Pancreas (tissue), 10 donors: ENCODE data around the gene GALNT1. TPM values are rescaled to one million over a fixed set of nuclear protein-coding genes. Genes with fewer than 3 reads are reported as not detected.

Experiments
- ATAC-seq, 4 donors: fragments of 200-7000 bp; cut with Tn5 transposase; one replicate each; pipeline versions ENCODE4 v1.8.0 to v1.9.1; 2020; ENCODE audit warnings: mild to moderate bottlenecking in 4 of 4, moderate library complexity in 4 of 4
- DNase-seq, 6 donors: peaks; one replicate each; pipeline ENCODE4 v3.0.0-alpha.2; 2020
- FAIRE-seq: peaks from 2 replicates; lab custom pipeline; 2012; peaks lifted over from hg19 to GRCh38; lab: Jason Lieb, UNC
- H3K27ac ChIP-seq, 4 donors: fragments of 200-600 bp; sonication (generic); 1 replicate in 3 of 4; 2 replicates in 1 of 4; pipeline versions ENCODE4 v1.5.0 to v1.8.0; 2020
- H3K27me3 ChIP-seq, 4 donors: fragments of 200-600 bp; one replicate each; pipeline ENCODE4 v1.8.0; 2021
- H3K36me3 ChIP-seq, 3 donors: fragments of 200-600 bp; sonication (generic) in 1 of 3; one replicate each; pipeline versions ENCODE4 v1.5.0 to v1.8.0; 2020 to 2021
- H3K4me1 ChIP-seq, 3 donors: fragments of 200-600 bp; one replicate each; pipeline ENCODE4 v1.8.0; 2021
- H3K4me3 ChIP-seq, 4 donors: fragments of 200-600 bp; sonication (generic) in 2 of 4; one replicate each; pipeline versions ENCODE4 v1.5.0 to v1.8.0; 2020 to 2021
- H3K9me3 ChIP-seq, 4 donors: fragments of 200-600 bp; one replicate each; pipeline ENCODE4 v1.8.0; 2021
- CTCF ChIP-seq, 4 donors: fragments of 200-600 bp; sonication (generic) in 3 of 4; IDR thresholded peaks; one replicate each; pipeline versions ENCODE4 v1.5.0 to v1.8.0; 2021; ENCODE audit warnings: antibody characterized with exemption in 4 of 4
- WGBS, 2 donors: extraction: QIAGEN DNeasy Blood & Tissue Kit; methylation state at CpG; one replicate each; pipeline ENCODE4 v1.1.7; 2013; 5-methylcytosine and 5-hydroxymethylcytosine counted together
- intact Hi-C, 3 donors: fragments of 100-400 bp; cut with DNase I; formaldehyde crosslinking; loops; one replicate each; pipeline versions ENCODE4 v1.11.1 to v1.14.2; 2022
- polyA plus RNA-seq, 2 donors: library from polyadenylated mRNA; stranded (reverse); fragments of 200-250 nt; gene quantifications; one replicate each; pipeline ENCODE4 v1.2.3, GENCODE V29; 2013
- total RNA-seq, 6 donors: library from RNA; stranded (reverse); fragmentation: NEBNext Ultra II Directional in 4 of 6; extraction: Animal tissue kit (Norgen Biotek cat#: 25700) in 4 of 6; gene quantifications; one replicate each; pipeline versions ENCODE4 v1.2.1 to v1.2.4, GENCODE V29; 2021 to 2023
- donor health status: healthy with polysubstance abuse.
- donor health status: DM: no; HTN: no; CAD: no; lungs with moderate emphysema.
- donor health status: DM: no; HTN: no; CAD: no.
- donor health status: control.
- donor health status: control.
- donor health status: Bipolar disorder and iron deficiency.
- donor health status: DM: yes; HTN: yes; CAD: no.
- donor health status: DM: no; HTN: no; CAD: no.
- donor health status: DM: no; HTN: no; CAD: no.
- donor health status: DM: yes; HTN: yes; CAD: no.

The GALNT1 gene
- total and polyA plus RNA-seq, 8 donors = 6.8 to 59.6 (median 25.8) TPM

GRCh38 chr18:35642802-35643201 lies 61.3 kb downstream of the GALNT1 start:
- FAIRE-seq = no peak

DNA sequence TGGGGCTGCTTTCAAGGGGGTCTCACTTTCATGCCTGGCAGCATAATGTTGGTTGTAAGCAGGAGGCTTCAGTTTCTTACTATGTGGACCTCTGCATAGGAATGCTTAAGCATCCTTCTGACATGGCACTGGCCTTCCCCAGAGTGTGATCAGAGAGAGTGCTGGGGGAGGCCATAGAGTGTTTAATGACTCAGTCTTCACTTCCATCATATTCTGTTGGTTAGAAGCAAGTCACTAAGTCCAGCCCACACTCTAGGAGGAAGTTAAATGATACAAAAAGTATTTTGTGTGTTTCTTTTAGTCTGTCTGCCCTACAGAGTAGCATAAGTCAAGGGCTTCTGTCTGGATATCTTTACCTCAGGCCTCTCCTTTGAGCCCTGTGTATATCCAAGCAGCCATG lies 64.9 kb downstream of the GALNT1 start:
- no peak for FAIRE-seq
- intact Hi-C loops = no loop called here

More at GRCh38 chr18:35642802-35643201, 61.3 kb downstream of the GALNT1 start:
- TF ChIP-seq CTCF (IDR thresholded peaks at IDR 0.05) = no peak
- Histone ChIP-seq H3K36me3 (no peaks in the 10 kb centered on the region), H3K27me3 (no peaks in the 10 kb centered on the region), H3K4me3 (no peak overlapping the region), H3K9me3 (no peaks in the 10 kb centered on the region), H3K4me1 (no peaks in the 10 kb centered on the region), H3K27ac (no peak overlapping the region)
- intact Hi-C loops = no loop called here
- 95 to 97% methylated on average over 4 of the region's 4 CpGs for WGBS, 2 donors
- ATAC-seq (no peak), DNase-seq (no peak)

DNA sequence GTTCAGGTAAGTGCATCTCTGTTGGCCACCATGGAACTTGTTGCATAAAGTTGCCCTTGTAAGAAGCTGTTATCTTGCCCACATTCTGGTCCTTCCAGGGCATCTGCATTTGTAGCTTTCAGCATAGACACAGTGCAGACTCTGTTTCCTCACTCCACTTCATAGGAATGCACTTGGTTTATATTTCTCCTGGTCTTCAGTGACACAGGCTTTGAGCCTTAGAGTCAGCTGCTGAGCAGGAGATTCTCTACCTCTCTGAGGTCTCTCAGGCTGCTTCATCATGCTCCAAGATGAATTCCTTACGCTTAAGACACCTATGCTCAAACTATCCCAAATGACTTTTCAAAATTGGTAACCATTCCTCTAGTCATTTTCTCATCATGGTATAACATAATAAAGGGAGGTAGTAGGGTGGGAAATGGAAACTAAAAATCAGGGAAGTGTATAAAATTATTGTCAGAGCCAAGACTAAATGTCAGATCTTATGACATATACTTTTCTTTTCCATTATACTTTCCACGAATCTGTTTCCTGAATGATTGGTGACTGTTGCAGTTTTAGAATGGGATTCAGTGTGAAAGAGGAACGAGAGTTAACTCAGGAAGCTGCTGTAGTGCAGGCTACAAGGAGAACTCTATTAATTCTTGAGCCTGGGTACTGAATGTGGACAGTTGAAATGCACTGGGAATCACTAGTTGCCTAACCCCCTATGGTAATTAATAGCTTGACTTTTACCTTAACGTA lies 72.0 kb downstream of the GALNT1 start:
- Histone ChIP-seq H3K27ac (no peak overlapping the region), H3K4me1 (peaks cover 0 to 10% (median 0%) of the 10 kb centered on the region in 3 donors), H3K9me3 (no peaks in the 10 kb centered on the region), H3K36me3 (no peaks in the 10 kb centered on the region), H3K27me3 (no peaks in the 10 kb centered on the region), H3K4me3 (no peak overlapping the region)
- DNase-seq (no peak), ATAC-seq (no peak), FAIRE-seq (no peak)
- no peak for TF ChIP-seq CTCF (IDR thresholded peaks at IDR 0.05)
- WGBS, 2 donors = 79 to 85% methylated on average over 4 of the region's 4 CpGs
- intact Hi-C loops = no loop called here

More for the DNA sequence above, 64.9 kb downstream of the GALNT1 start:
- no peaks in the 10 kb centered on the region for H3K27me3 ChIP-seq
- H3K4me1 ChIP-seq = no peaks in the 10 kb centered on the region
- no peak overlapping the region for H3K27ac ChIP-seq
- no peak overlapping the region for H3K4me3 ChIP-seq
- no peak for TF ChIP-seq CTCF (IDR thresholded peaks at IDR 0.05)
- H3K36me3 ChIP-seq = no peaks in the 10 kb centered on the region
- no peaks in the 10 kb centered on the region for H3K9me3 ChIP-seq
- DNase-seq = no peak
- ATAC-seq = no peak

GRCh38 chr18:35658112-35658511 lies 76.6 kb downstream of the GALNT1 start:
- no peak for TF ChIP-seq CTCF (IDR thresholded peaks at IDR 0.05)
- H3K36me3 ChIP-seq = no peaks in the 10 kb centered on the region
- H3K4me1 ChIP-seq = peaks cover 0 to 10% (median 0%) of the 10 kb centered on the region in 3 donors
- 94 to 95% methylated on average over 4 of the region's 4 CpGs for WGBS, 2 donors
- DNase-seq (no peak), FAIRE-seq (no peak), ATAC-seq (no peak)
- H3K9me3 ChIP-seq = no peaks in the 10 kb centered on the region
- no peak overlapping the region for H3K27ac ChIP-seq
- H3K4me3 ChIP-seq = no peak overlapping the region
- H3K27me3 ChIP-seq = no peaks in the 10 kb centered on the region
- intact Hi-C loops = no loop called here

GRCh38 chr18:35661483-35662146 lies 80.1 kb downstream of the GALNT1 start:
- ATAC-seq (no peak), DNase-seq (no peak), FAIRE-seq (no peak)
- WGBS, 2 donors = 61 to 62% methylated on average over 5 of the region's 5 CpGs
- no peaks in the 10 kb centered on the region for H3K9me3 ChIP-seq
- H3K4me3 ChIP-seq = no peak overlapping the region
- H3K36me3 ChIP-seq = no peaks in the 10 kb centered on the region
- TF ChIP-seq CTCF (IDR thresholded peaks at IDR 0.05) = no peak
- intact Hi-C loops = no loop called here
- H3K27ac ChIP-seq = no peak overlapping the region
- no peaks in the 10 kb centered on the region for H3K4me1 ChIP-seq
- no peaks in the 10 kb centered on the region for H3K27me3 ChIP-seq
